ENCODE results near the gene TMEM131L.

The TMEM131L gene

DNA sequence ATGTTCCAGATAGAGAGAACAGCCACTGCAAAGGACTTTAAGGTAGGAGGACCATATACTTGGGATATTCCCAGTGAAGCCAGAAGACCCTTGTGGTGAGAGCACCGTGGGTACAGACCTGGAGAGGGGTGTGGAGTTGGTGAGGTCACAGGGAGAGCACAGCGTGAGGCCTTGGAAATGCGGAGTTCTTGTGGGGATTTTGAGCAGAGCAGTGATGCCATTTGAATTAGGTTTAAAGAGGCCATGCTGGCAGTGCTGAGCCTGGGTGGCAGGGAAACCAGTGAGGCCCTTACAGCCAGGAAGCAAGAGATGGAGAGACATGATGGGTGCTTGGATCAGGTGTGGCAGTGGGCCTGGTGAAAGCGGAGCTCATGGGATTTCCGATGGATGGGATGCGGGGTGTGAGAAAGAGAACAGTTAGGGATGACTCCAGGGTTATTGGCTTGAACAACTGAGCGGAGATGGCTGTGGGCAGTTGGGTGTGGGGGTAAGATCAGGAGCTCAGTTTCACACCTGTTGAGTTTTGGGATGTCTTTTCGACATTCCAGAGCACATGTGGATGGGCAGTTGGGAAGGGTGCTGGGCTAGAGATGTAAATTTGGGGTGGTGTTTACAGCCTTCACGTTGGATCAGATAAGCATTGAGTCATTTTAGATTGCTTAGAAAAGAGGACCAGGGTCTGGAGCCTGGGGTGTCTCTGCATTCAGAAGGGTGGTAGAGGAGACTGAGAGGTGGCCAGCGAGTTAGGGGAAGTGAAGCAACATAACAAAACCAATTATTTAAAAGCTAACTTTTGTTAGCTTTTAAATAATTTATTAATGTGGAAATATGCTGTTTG, 68.9 kb downstream of the TMEM131L start:
- Histone ChIP-seq H4K91ac (ENCODE audit: low read depth, low read length) (peak overlapping the region; percentile 14), H2BK120ac (ENCODE audit: insufficient read depth, low read length, poor library complexity) (no peak overlapping the region), H3K14ac (ENCODE audit: low read length) (no peak overlapping the region), H3K9ac (ENCODE audit: low read length) (no peak overlapping the region), H3K4me3 (ENCODE audit: low read depth, low read length) (no peak overlapping the region), H3K36me3 (ENCODE audit: control insufficient read depth in 1 of 2, insufficient read depth in 2 of 2, low read length in 2 of 2) (no peaks in the 10 kb centered on the region), H3K18ac (ENCODE audit: low read length) (no peak overlapping the region), H3K4me2 (ENCODE audit: low read length) (no peak overlapping the region), H4K12ac (ENCODE audit: low read depth, low read length) (no peak overlapping the region), H3K79me2 (ENCODE audit: control insufficient read depth, insufficient read depth, low read length, poor library complexity) (peaks cover 2% of the 10 kb centered on the region), H3K27me3 (ENCODE audit: insufficient read depth, low read length) (no peaks in the 10 kb centered on the region), H2BK12ac (ENCODE audit: low read length) (no peak overlapping the region), H3K4me1 (ENCODE audit: control insufficient read depth in 1 of 2, insufficient read depth in 2 of 2, low read length in 2 of 2) (peaks cover 11% of the 10 kb centered on the region in 2 experiments), H3K4ac (ENCODE audit: low read depth, low read length) (no peak overlapping the region), H2BK5ac (ENCODE audit: low read depth, low read length, poor library complexity) (no peak overlapping the region), H3K79me1 (ENCODE audit: low read length) (peaks cover 5% of the 10 kb centered on the region), H2AK5ac (ENCODE audit: low read length) (no peak overlapping the region), H3K23ac (ENCODE audit: low read length) (no peak overlapping the region), H4K8ac (ENCODE audit: low read depth, low read length) (no peak overlapping the region), H3K27ac (ENCODE audit: low read depth, low read length) (no peak overlapping the region), H2AFZ (ENCODE audit: insufficient read depth, low read length, poor library complexity) (no peak overlapping the region), H3K9me3 (ENCODE audit: insufficient read depth, low read depth, low read length) (no peaks in the 10 kb centered on the region)
- no peak for DNase-seq
- no CpG with 5 or more reads among the region's 10 CpGs for WGBS (ENCODE audit: extremely low coverage, insufficient coverage, insufficient read length)

DNA sequence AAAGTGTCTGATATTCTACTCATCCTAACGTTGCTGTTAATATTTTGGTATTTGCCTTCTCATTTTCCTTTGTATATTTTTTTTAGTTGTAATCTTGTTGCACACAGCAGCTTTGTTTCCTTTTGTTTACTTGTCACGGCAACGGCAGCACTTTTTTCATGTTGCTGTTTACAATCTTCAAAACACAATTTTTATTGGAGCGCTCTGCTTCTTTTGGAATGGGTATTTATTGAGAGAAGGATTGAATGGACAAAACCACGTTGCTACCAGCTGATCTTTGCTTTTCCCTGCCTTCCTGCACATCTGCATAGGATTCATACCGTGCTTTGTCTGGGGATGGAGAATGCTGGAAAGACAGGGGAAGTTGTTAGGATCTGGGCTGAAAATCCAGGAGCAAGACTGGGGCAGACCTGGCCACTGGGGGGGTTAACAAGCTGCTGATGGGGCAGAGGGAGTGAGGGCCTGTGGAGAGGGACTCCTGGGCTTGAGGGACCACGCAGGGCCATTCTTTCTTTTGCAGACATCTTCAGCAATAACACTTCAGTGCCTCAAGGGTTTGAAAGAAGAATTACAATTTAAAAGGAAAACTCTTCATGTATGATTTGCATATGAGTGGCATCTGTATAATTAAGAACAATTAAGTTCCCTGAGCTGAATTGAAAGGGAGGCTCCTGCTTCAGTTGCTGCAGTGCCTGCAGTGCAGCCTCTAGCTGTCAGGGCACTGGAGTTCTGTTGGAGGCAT, 69.8 kb downstream of the TMEM131L start:
- peak in 1 of 2 donors; percentile 35 for DNase-seq
- H4K8ac ChIP-seq (ENCODE audit: low read depth, low read length) = peak overlapping the region; percentile 0
- H3K27me3 ChIP-seq (ENCODE audit: insufficient read depth, low read length) = no peaks in the 10 kb centered on the region

DNA sequence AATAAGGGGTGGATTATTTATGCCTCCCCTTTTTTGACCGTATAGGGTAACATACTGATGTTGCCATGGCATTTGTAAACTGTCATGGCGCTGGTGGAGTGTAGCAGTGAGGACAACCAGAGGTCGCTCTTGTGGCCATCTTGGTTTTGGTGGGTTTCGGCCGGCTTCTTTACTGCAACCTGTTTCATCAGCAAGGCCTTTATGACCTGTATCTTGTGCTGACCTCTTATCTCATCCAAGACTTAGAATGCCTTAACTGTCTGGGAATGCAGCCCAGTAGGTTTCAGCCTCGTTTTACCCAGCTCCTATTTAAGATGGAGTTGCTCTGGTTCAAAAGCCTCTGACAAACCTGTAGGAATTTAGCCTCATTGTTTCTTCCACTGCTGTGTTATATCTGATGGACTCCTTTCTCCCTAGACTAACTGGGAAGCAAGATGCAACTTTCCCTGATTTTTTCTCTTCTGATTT, 71.4 kb downstream of the TMEM131L start:
- peaks cover 5% of the 10 kb centered on the region for H3K79me1 ChIP-seq (ENCODE audit: low read length)
- H3K9ac ChIP-seq (ENCODE audit: low read length) = no peak overlapping the region
- no peak overlapping the region for H2BK12ac ChIP-seq (ENCODE audit: low read length)
- WGBS (ENCODE audit: extremely low coverage, insufficient coverage, insufficient read length) = no CpG with 5 or more reads among the region's 6 CpGs
- H3K27me3 ChIP-seq (ENCODE audit: insufficient read depth, low read length) = no peaks in the 10 kb centered on the region
- no peak overlapping the region for H2AFZ ChIP-seq (ENCODE audit: insufficient read depth, low read length, poor library complexity)
- H2BK5ac ChIP-seq (ENCODE audit: low read depth, low read length, poor library complexity) = peak overlapping the region; percentile 71
- no peak overlapping the region for H4K91ac ChIP-seq (ENCODE audit: low read depth, low read length)
- H3K4ac ChIP-seq (ENCODE audit: low read depth, low read length) = no peak overlapping the region
- H3K9me3 ChIP-seq (ENCODE audit: insufficient read depth, low read depth, low read length) = no peaks in the 10 kb centered on the region
- no peak overlapping the region for H3K23ac ChIP-seq (ENCODE audit: low read length)
- DNase-seq = peak; percentile 74 to 81
- peaks cover 11% of the 10 kb centered on the region in 2 experiments for H3K4me1 ChIP-seq (ENCODE audit: control insufficient read depth in 1 of 2, insufficient read depth in 2 of 2, low read length in 2 of 2)
- no peak overlapping the region for H2BK120ac ChIP-seq (ENCODE audit: insufficient read depth, low read length, poor library complexity)
- no peak overlapping the region for H3K14ac ChIP-seq (ENCODE audit: low read length)
- H3K79me2 ChIP-seq (ENCODE audit: control insufficient read depth, insufficient read depth, low read length, poor library complexity) = peaks cover 2% of the 10 kb centered on the region
- no peak overlapping the region for H2AK5ac ChIP-seq (ENCODE audit: low read length)
- H3K27ac ChIP-seq (ENCODE audit: low read depth, low read length) = peak overlapping the region; percentile 86
- H3K18ac ChIP-seq (ENCODE audit: low read length) = no peak overlapping the region
- no peak overlapping the region for H3K4me2 ChIP-seq (ENCODE audit: low read length)
- H3K4me3 ChIP-seq (ENCODE audit: low read depth, low read length) = no peak overlapping the region
- no peaks in the 10 kb centered on the region for H3K36me3 ChIP-seq (ENCODE audit: control insufficient read depth in 1 of 2, insufficient read depth in 2 of 2, low read length in 2 of 2)
- H4K12ac ChIP-seq (ENCODE audit: low read depth, low read length) = no peak overlapping the region
- no peak overlapping the region for H4K8ac ChIP-seq (ENCODE audit: low read depth, low read length)

More for the DNA sequence above, 69.8 kb downstream of the TMEM131L start:
- H3K23ac ChIP-seq (ENCODE audit: low read length) = no peak overlapping the region
- H3K4me2 ChIP-seq (ENCODE audit: low read length) = no peak overlapping the region
- H3K18ac ChIP-seq (ENCODE audit: low read length) = no peak overlapping the region
- peaks cover 5% of the 10 kb centered on the region for H3K79me1 ChIP-seq (ENCODE audit: low read length)
- no peak overlapping the region for H2AK5ac ChIP-seq (ENCODE audit: low read length)
- no peak overlapping the region for H3K27ac ChIP-seq (ENCODE audit: low read depth, low read length)
- no peak overlapping the region for H4K12ac ChIP-seq (ENCODE audit: low read depth, low read length)
- H3K36me3 ChIP-seq (ENCODE audit: control insufficient read depth in 1 of 2, insufficient read depth in 2 of 2, low read length in 2 of 2) = no peaks in the 10 kb centered on the region
- H2BK12ac ChIP-seq (ENCODE audit: low read length) = no peak overlapping the region
- no peak overlapping the region for H3K4ac ChIP-seq (ENCODE audit: low read depth, low read length)
- no peak overlapping the region for H2AFZ ChIP-seq (ENCODE audit: insufficient read depth, low read length, poor library complexity)
- H2BK5ac ChIP-seq (ENCODE audit: low read depth, low read length, poor library complexity) = no peak overlapping the region
- no peak overlapping the region for H3K4me3 ChIP-seq (ENCODE audit: low read depth, low read length)
- no peak overlapping the region for H3K14ac ChIP-seq (ENCODE audit: low read length)
- peaks cover 2% of the 10 kb centered on the region for H3K79me2 ChIP-seq (ENCODE audit: control insufficient read depth, insufficient read depth, low read length, poor library complexity)
- peaks cover 11% of the 10 kb centered on the region in 2 experiments for H3K4me1 ChIP-seq (ENCODE audit: control insufficient read depth in 1 of 2, insufficient read depth in 2 of 2, low read length in 2 of 2)
- WGBS (ENCODE audit: extremely low coverage, insufficient coverage, insufficient read length) = no CpG with 5 or more reads among the region's 7 CpGs
- peak overlapping the region; percentile 1 for H4K91ac ChIP-seq (ENCODE audit: low read depth, low read length)
- no peaks in the 10 kb centered on the region for H3K9me3 ChIP-seq (ENCODE audit: insufficient read depth, low read depth, low read length)
- H2BK120ac ChIP-seq (ENCODE audit: insufficient read depth, low read length, poor library complexity) = no peak overlapping the region
- no peak overlapping the region for H3K9ac ChIP-seq (ENCODE audit: low read length)

DNA sequence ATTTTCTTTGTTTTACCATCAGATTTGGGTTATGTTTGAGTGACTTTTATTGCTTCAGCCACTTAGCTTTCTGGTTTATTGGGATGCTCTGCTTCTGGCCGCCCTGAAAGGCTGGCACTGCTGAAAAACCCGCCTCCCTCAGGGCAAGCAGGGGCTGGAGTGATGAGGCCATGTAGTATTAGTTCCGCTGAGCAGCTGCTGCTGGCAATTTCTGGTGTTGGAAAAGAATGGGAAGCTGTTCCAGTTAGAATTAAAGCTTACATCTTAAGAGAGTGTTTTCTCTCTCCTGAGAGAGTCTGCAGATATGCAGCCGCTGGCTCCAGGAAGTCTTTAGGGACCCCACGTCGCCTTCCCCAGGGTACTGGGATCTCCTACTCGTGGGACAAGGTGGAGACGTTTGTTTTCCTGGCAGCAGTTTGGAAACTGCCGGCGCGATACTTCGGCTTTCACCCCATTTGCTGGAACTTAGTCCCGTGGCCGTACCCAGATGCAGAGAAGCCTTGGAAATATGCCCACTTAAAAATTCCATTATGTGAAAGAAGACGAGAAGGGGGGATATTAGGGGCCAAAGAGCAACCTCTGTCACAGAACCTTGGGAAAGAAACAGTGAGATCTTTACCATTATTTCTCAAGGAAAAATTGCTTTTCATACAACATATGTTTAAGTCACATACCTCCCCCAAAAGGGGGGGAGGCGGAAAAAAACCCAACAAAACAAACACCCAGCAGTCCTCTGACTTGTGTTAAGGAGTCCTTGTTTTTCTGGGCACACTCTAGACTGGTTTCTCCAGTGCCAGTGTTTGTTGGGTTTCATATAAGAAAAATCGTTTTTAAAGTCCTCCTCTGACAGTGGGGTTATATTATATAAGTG, 72.6 kb downstream of the TMEM131L start:
- Histone ChIP-seq H3K9me3 (ENCODE audit: insufficient read depth, low read depth, low read length) (no peaks in the 10 kb centered on the region), H3K23ac (ENCODE audit: low read length) (no peak overlapping the region), H2BK12ac (ENCODE audit: low read length) (no peak overlapping the region), H3K36me3 (ENCODE audit: control insufficient read depth in 1 of 2, insufficient read depth in 2 of 2, low read length in 2 of 2) (no peaks in the 10 kb centered on the region), H3K4me2 (ENCODE audit: low read length) (no peak overlapping the region), H3K9ac (ENCODE audit: low read length) (no peak overlapping the region), H2AK5ac (ENCODE audit: low read length) (no peak overlapping the region), H2BK5ac (ENCODE audit: low read depth, low read length, poor library complexity) (peak overlapping the region; percentile 46), H3K4me1 (ENCODE audit: control insufficient read depth in 1 of 2, insufficient read depth in 2 of 2, low read length in 2 of 2) (peaks cover 11% of the 10 kb centered on the region in 2 experiments), H3K27ac (ENCODE audit: low read depth, low read length) (peak overlapping the region; percentile 86), H3K4me3 (ENCODE audit: low read depth, low read length) (no peak overlapping the region), H2AFZ (ENCODE audit: insufficient read depth, low read length, poor library complexity) (peak overlapping the region; percentile 48), H3K79me2 (ENCODE audit: control insufficient read depth, insufficient read depth, low read length, poor library complexity) (peaks cover 2% of the 10 kb centered on the region), H2BK120ac (ENCODE audit: insufficient read depth, low read length, poor library complexity) (peak overlapping the region; percentile 54), H3K14ac (ENCODE audit: low read length) (no peak overlapping the region), H4K91ac (ENCODE audit: low read depth, low read length) (peak overlapping the region; percentile 86), H3K4ac (ENCODE audit: low read depth, low read length) (no peak overlapping the region), H3K79me1 (ENCODE audit: low read length) (peaks cover 5% of the 10 kb centered on the region), H3K18ac (ENCODE audit: low read length) (no peak overlapping the region), H3K27me3 (ENCODE audit: insufficient read depth, low read length) (no peaks in the 10 kb centered on the region), H4K8ac (ENCODE audit: low read depth, low read length) (peak overlapping the region; percentile 49), H4K12ac (ENCODE audit: low read depth, low read length) (no peak overlapping the region)
- WGBS (ENCODE audit: extremely low coverage, insufficient coverage, insufficient read length) = no CpG with 5 or more reads among the region's 17 CpGs
- no peak for DNase-seq
